IMR-90 (cell line): ENCODE measurements around the gene IL1RAP.

ENCODE experiments used
- CEBPB ChIP-seq: IDR thresholded peaks from 2 replicates; pipeline ENCODE4 v1.6.1; 2012; ENCODE audit warnings: low read depth, low read length, improper control_type of control experiment
- CTCF ChIP-seq: conservative IDR thresholded peaks from 2 replicates; pipeline ENCODE4 v1.5.1; 2012; ENCODE audit warnings: mild to moderate bottlenecking, low read depth, low read length, improper control_type of control experiment
- ELK1 ChIP-seq: fragments of 150-350 bp; IDR thresholded peaks from 2 replicates; pipeline ENCODE4 v1.6.1; 2016; ENCODE audit warnings: low read depth, mild to moderate bottlenecking, low read length, moderate library complexity, borderline replicate concordance
- FOS ChIP-seq: fragments of 150-350 bp; IDR thresholded peaks from 2 replicates; pipeline ENCODE4 v1.6.1; 2016; ENCODE audit warnings: low read depth, low read length
- POLR2A ChIP-seq: IDR thresholded peaks from 2 replicates; pipeline ENCODE4 v1.6.1; 2012; ENCODE audit warnings: mild to moderate bottlenecking, low read depth, low read length

- no peak for TF ChIP-seq POLR2A
- no peak for TF ChIP-seq CTCF
- no peak for TF ChIP-seq FOS
- TF ChIP-seq ELK1: no peak
- no peak for TF ChIP-seq CEBPB
Measured at GRCh38 chr3:190695994-190696393, 182.1 kb downstream of the IL1RAP start.
